Endothelial cell of umbilical vein (primary cell): ENCODE results near the gene SLC22A25. TPM values are rescaled to one million over a fixed set of nuclear protein-coding genes. Genes with fewer than 3 reads are reported as not detected.

Experiments
- BruUV-seq: library from RNA; stranded (reverse); fragments of 400-500 nt; replicated peaks from 2 replicates; lab custom pipeline; 2021; lab: Mats Ljungman, UMichigan
- CTCF ChIA-PET: fragments of 300-600, 350-600 bp; sonication (Branson Sonifier 250); formaldehyde crosslinking; loops from one replicate; lab custom pipeline; 2021; ENCODE audit warnings: antibody characterized with exemption, inconsistent platforms; lab: Charles Lee
- POLR2A ChIA-PET: fragments of 300-600, 350-600 bp; sonication (Branson Sonifier 250); formaldehyde crosslinking; loops from one replicate; lab custom pipeline; 2021; ENCODE audit warnings: antibody characterized with exemption, inconsistent platforms; lab: Charles Lee
- DNase-seq: peaks from one replicate; pipeline ENCODE4 v3.0.0-alpha.2; 2011; ENCODE audit warnings: low read depth, low spot score
- FAIRE-seq: peaks from 2 replicates; lab custom pipeline; 2011; peaks lifted over from hg19 to GRCh38; lab: Jason Lieb, UNC
- H2AFZ ChIP-seq: 2 replicates; pipeline ENCODE4 v1.6.0; 2012; ENCODE audit warnings: low read depth, low read length, control low read depth, inconsistent platforms
- H3K27ac ChIP-seq: 2 replicates; pipeline ENCODE4 v1.5.1; 2011; ENCODE audit warnings: low read depth, mild to moderate bottlenecking, control low read depth, low read length, moderate library complexity; ENCODE audit not compliant: insufficient read depth
- H3K27me3 ChIP-seq, 2 experiments: 2 replicates each; pipeline versions ENCODE4 v1.6.0 to v1.6.1; 2011; ENCODE audit warnings: low read length in 2 of 2, mixed read lengths in 1 of 2; ENCODE audit not compliant: control insufficient read depth in 2 of 2, insufficient read depth in 2 of 2
- H3K36me3 ChIP-seq, 2 experiments: 2 replicates in 1 of 2; 3 replicates in 1 of 2; pipeline ENCODE4 v1.5.1; 2011; ENCODE audit warnings: low read length in 2 of 2, mild to moderate bottlenecking in 1 of 2, moderate library complexity in 1 of 2; ENCODE audit not compliant: control insufficient read depth in 2 of 2, insufficient read depth in 2 of 2; ENCODE audit errors: extremely low read depth in 1 of 2
- H3K4me1 ChIP-seq: 3 replicates; pipeline ENCODE4 v1.5.1; 2011; ENCODE audit warnings: mild to moderate bottlenecking, low read length; ENCODE audit not compliant: control insufficient read depth, insufficient read depth; ENCODE audit errors: extremely low read depth
- H3K4me2 ChIP-seq: 2 replicates; pipeline ENCODE4 v1.6.1; 2011; ENCODE audit warnings: low read length, control low read depth, mixed read lengths; ENCODE audit not compliant: insufficient read depth
- H3K4me3 ChIP-seq, 3 experiments: fragments of 200-600 bp in 1 of 3; sonication (generic), shearing (Covaris generic) in 1 of 3; replicated peaks in 1 of 3; 2 replicates each; pipeline ENCODE4 v1.5.1; 2011 to 2016; ENCODE audit warnings: control low read depth in 3 of 3, low read length in 3 of 3, mild to moderate bottlenecking in 2 of 3, inconsistent platforms in 1 of 3, low read depth in 1 of 3, moderate library complexity in 1 of 3; ENCODE audit not compliant: insufficient read depth in 1 of 3
- H3K79me2 ChIP-seq: 2 replicates; pipeline ENCODE4 v1.6.0; 2012; ENCODE audit warnings: low read length, inconsistent platforms; ENCODE audit not compliant: control insufficient read depth, insufficient read depth
- H3K9ac ChIP-seq: replicated peaks from 2 replicates; pipeline ENCODE3; 2011; ENCODE audit warnings: low read length, control low read depth; ENCODE audit not compliant: insufficient read depth; ENCODE audit errors: extremely low read depth
- H3K9me1 ChIP-seq: replicated peaks from 3 replicates; pipeline ENCODE4 v1.6.0; 2011; ENCODE audit warnings: mild to moderate bottlenecking, low read length; ENCODE audit not compliant: control insufficient read depth, insufficient read depth; ENCODE audit errors: extremely low read depth
- H3K9me3 ChIP-seq: replicated peaks from 2 replicates; pipeline ENCODE4 v1.5.1; 2012; ENCODE audit warnings: low read length, inconsistent platforms; ENCODE audit not compliant: control insufficient read depth, insufficient read depth
- H4K20me1 ChIP-seq: replicated peaks from 2 replicates; pipeline ENCODE3; 2011; ENCODE audit warnings: mild to moderate bottlenecking, low read length; ENCODE audit not compliant: control insufficient read depth, insufficient read depth; ENCODE audit errors: extremely low read depth
- CTCF ChIP-seq, 2 donors: IDR thresholded peaks; 1 replicate in 1 of 2; 2 replicates in 1 of 2; pipeline ENCODE4 v1.5.1; 2011; ENCODE audit warnings: low read length in 2 of 2, mild to moderate bottlenecking in 2 of 2, moderate library complexity in 2 of 2, control low read depth in 1 of 2, inconsistent platforms in 1 of 2, low read depth in 1 of 2; ENCODE audit not compliant: insufficient read depth in 1 of 2; ENCODE audit errors: extremely low read depth in 1 of 2
- FOS ChIP-seq: IDR thresholded peaks from 2 replicates; pipeline ENCODE4 v1.6.1; 2011; ENCODE audit warnings: mild to moderate bottlenecking, low read length, moderate library complexity, borderline replicate concordance; ENCODE audit not compliant: insufficient read depth
- GATA2 ChIP-seq: IDR thresholded peaks from 2 replicates; pipeline ENCODE4 v1.7.0; 2011; ENCODE audit warnings: low read depth, mild to moderate bottlenecking, moderate library complexity, mixed read lengths, low read length; ENCODE audit not compliant: insufficient read length, insufficient read depth
- MYC ChIP-seq: IDR thresholded peaks from one replicate; pipeline ENCODE4 v1.6.1; 2011; ENCODE audit warnings: mild to moderate bottlenecking, low read depth, low read length
- POLR2AphosphoS5 ChIP-seq: IDR thresholded peaks from 2 replicates; pipeline ENCODE4 v1.6.1; 2012; ENCODE audit warnings: low read depth, mild to moderate bottlenecking, control low read depth, low read length, moderate library complexity; ENCODE audit not compliant: insufficient read depth
- dilution Hi-C: fragments of 300-500 bp; cut with MboI; formaldehyde crosslinking; loops from one replicate; pipeline ENCODE4 v1.15.0; 2019; ENCODE audit warnings: low sequenced_read_pairs; ENCODE audit not compliant: extremely low pct_ligation_motif_present
- intact Hi-C: fragments of 100-400 bp; cut with micrococcal nuclease; formaldehyde crosslinking; loops from one replicate; pipeline ENCODE4 v1.10.0; 2022
- polyA plus RNA-seq, 4 experiments: library from polyadenylated mRNA; depleted of rRNA in 3 of 4; stranded (reverse) in 3 of 4; unstranded in 1 of 4; fragments of >200 nt; gene quantifications; 2 replicates each; pipeline versions ENCODE4 v1.2.1 to v1.2.3, GENCODE V29; 2011 to 2012; ENCODE audit warnings: missing spikeins in 1 of 4
- total RNA-seq: library from RNA; stranded (reverse); gene quantifications from 2 replicates; pipeline ENCODE4 v1.2.3, GENCODE V29; 2021

The SLC22A25 gene
- total and polyA plus RNA-seq, 2 donors (not counting 3 experiments of a cell fraction or from before 2014, with no cell fraction given), result not detected

GRCh38 chr11:63273685-63274084 is 30.3 kb upstream of the SLC22A25 start:
- no peaks in the 10 kb centered on the region for H4K20me1 ChIP-seq
- H3K4me1 ChIP-seq, result no peaks in the 10 kb centered on the region
- no peak for DNase-seq
- no peak for TF ChIP-seq MYC
- TF ChIP-seq GATA2, result no peak
- no peak for TF ChIP-seq POLR2AphosphoS5
- CTCF ChIA-PET, result interaction anchor here (2.2 kb wide), 2 partner anchors 145 to 238 kb away, joined by 8 to 10 read pairs; no protein-coding TSS in a partner anchor
- H3K27ac ChIP-seq, result no peak overlapping the region
- POLR2A ChIA-PET, result no interaction called here
- FAIRE-seq, result no peak
- no peaks in the 10 kb centered on the region for H3K36me3 ChIP-seq
- no peaks in the 10 kb centered on the region for H3K79me2 ChIP-seq
- BruUV-seq, result no TSS peak
- H3K4me3 ChIP-seq, result no peak overlapping the region
- intact Hi-C loops, result loop anchor here (2.0 kb wide), 1 partner anchor 239 kb away; no protein-coding TSS in a partner anchor
- H3K27me3 ChIP-seq, result peaks cover 2 to 7% of the 10 kb centered on the region in 2 experiments
- H3K9me1 ChIP-seq, result no peaks in the 10 kb centered on the region
- no peak overlapping the region for H2AFZ ChIP-seq
- no peaks in the 10 kb centered on the region for H3K9me3 ChIP-seq
- no peak overlapping the region for H3K4me2 ChIP-seq
- dilution Hi-C loops, result no loop called here
- no peak overlapping the region for H3K9ac ChIP-seq

GRCh38 chr11:63262547-63262946 is 19.1 kb upstream of the SLC22A25 start:
- CTCF ChIA-PET, result no interaction called here
- Histone ChIP-seq H3K9ac (no peak overlapping the region), H3K79me2 (no peaks in the 10 kb centered on the region), H4K20me1 (no peaks in the 10 kb centered on the region), H2AFZ (no peak overlapping the region), H3K4me3 (no peak overlapping the region), H3K27me3 (no peaks in the 10 kb centered on the region), H3K4me2 (no peak overlapping the region), H3K9me3 (no peaks in the 10 kb centered on the region), H3K9me1 (peaks cover 2% of the 10 kb centered on the region), H3K27ac (no peak overlapping the region), H3K4me1 (no peaks in the 10 kb centered on the region), H3K36me3 (no peaks in the 10 kb centered on the region)
- no peak for FAIRE-seq
- POLR2A ChIA-PET, result interaction anchor here (0.6 kb wide), 1 partner anchor 8 kb away, joined by 3 read pairs; no protein-coding TSS in a partner anchor
- dilution Hi-C loops, result no loop called here
- TF ChIP-seq FOS (no peak), CTCF (IDR thresholded peaks at IDR 0.05; ENCODE audit: extremely low read depth in 1 of 2, insufficient read depth in 1 of 2, low read depth in 1 of 2, low read length in 2 of 2) (no peak), POLR2AphosphoS5 (no peak), GATA2 (no peak), MYC (no peak)
- DNase-seq, result no peak
- intact Hi-C loops, result no loop called here
- no TSS peak for BruUV-seq
